Activated T-helper 1 cell treated with anti-CD3 and anti-CD28 coated beads, Interleukin-2, amount 50 U/mL, for 16 hours (primary cell): ENCODE data around the gene DUXA.
"Not testable (repeated sequence)": the region's sequence is repeated elsewhere in the genome, so short reads cannot be mapped to it uniquely, and the experiment has no call there.

Source experiments
- DNase-seq, 2 donors: peaks; one replicate each; pipeline ENCODE4 v3.0.0-alpha.2; 2020; ENCODE audit warnings: low read depth in 1 of 2, low spot score in 1 of 2

The DUXA gene

GRCh38 chr19:57167385-57167784, at the start of gene DUXA:
DUXA (minus strand) TSS chr19:57167485; CDS start chr19:57167443, 42 bp downstream.
- no peak for DNase-seq

GRCh38 chr19:57212109-57212508, 44.8 kb upstream of the DUXA start:
- DNase-seq = no peak

GRCh38 chr19:57210381-57210780, 43.1 kb upstream of the DUXA start:
- no peak for DNase-seq

GRCh38 chr19:57202160-57202559, 34.9 kb upstream of the DUXA start:
- no peak for DNase-seq

- DNase-seq = not testable (repeated sequence)
Observed at GRCh38 chr19:57197874-57198273, 30.6 kb upstream of the DUXA start.

- no peak for DNase-seq
Observed at GRCh38 chr19:57192993-57193392, 25.7 kb upstream of the DUXA start.

- DNase-seq = no peak
Observed at GRCh38 chr19:57192077-57192420, 24.8 kb upstream of the DUXA start.

- peak; percentile 80 to 81 for DNase-seq
Observed at GRCh38 chr19:57191141-57192076, 24.1 kb upstream of the DUXA start, which contains the start of gene ZNF264. ZNF264 (plus strand) TSS chr19:57191500; CDS start chr19:57191914, 414 bp downstream.

GRCh38 chr19:57190301-57190700, 23.0 kb upstream of the DUXA start:
- no peak for DNase-seq

GRCh38 chr19:57171551-57172081, 4.3 kb upstream of the DUXA start:
- DNase-seq = peak in 1 of 2 donors; percentile 11

- DNase-seq = no peak
Observed at GRCh38 chr19:57165846-57166245, 1.4 kb downstream of the DUXA start.

GRCh38 chr19:57161985-57162539, 5.2 kb downstream of the DUXA start:
- no peak for DNase-seq

GRCh38 chr19:57152921-57153320, 14.4 kb downstream of the DUXA start:
- DNase-seq = no peak

- DNase-seq = no peak
Observed at GRCh38 chr19:57141699-57142098, 25.6 kb downstream of the DUXA start.

- DNase-seq = no peak
Observed at GRCh38 chr19:57135797-57136196, 31.5 kb downstream of the DUXA start.

GRCh38 chr19:57127403-57127802, 39.9 kb downstream of the DUXA start:
- DNase-seq = not testable (repeated sequence)

- no peak for DNase-seq
Observed at GRCh38 chr19:57123882-57124281, 43.4 kb downstream of the DUXA start.

- no peak for DNase-seq
Observed at GRCh38 chr19:57118848-57119247, 48.4 kb downstream of the DUXA start.

- not testable (repeated sequence) for DNase-seq
Observed at GRCh38 chr19:57113501-57113900, 53.8 kb downstream of the DUXA start.

- no peak for DNase-seq
Observed at GRCh38 chr19:57111329-57111644, 56.0 kb downstream of the DUXA start.

GRCh38 chr19:57110592-57111328, 56.5 kb downstream of the DUXA start:
- no peak for DNase-seq
